PFSK-1 (cell line): Measurements from ENCODE around the gene FAM171A2.

Experiments used
- FOXP2 ChIP-seq: optimal IDR thresholded peaks from 2 replicates; pipeline ENCODE3; 2011; ENCODE audit warnings: borderline replicate concordance, control low read depth, inconsistent platforms; ENCODE audit not compliant: insufficient read depth; ENCODE audit errors: extremely low read length, extremely low read depth
- POLR2AphosphoS5 ChIP-seq: IDR thresholded peaks from 2 replicates; pipeline ENCODE4 v1.6.1; 2012; ENCODE audit warnings: low read depth, mild to moderate bottlenecking, control low read depth, low read length, moderate library complexity
- SIN3A ChIP-seq: IDR thresholded peaks from 2 replicates; pipeline ENCODE4 v1.6.1; 2012; ENCODE audit warnings: mild to moderate bottlenecking, low read length, moderate library complexity, borderline replicate concordance; ENCODE audit not compliant: insufficient read depth
- TAF1 ChIP-seq: IDR thresholded peaks from 2 replicates; pipeline ENCODE4 v1.6.1; 2012; ENCODE audit warnings: low read length, control low read depth, borderline replicate concordance; ENCODE audit not compliant: insufficient read depth
- TF ChIP-seq, protein P1 (sequence below), 2 experiments: IDR thresholded peaks; 2 replicates each; pipeline versions ENCODE4 v1.6.1 to v1.8.0; 2011 to 2012; ENCODE audit warnings: low read depth in 2 of 2, low read length in 2 of 2, control low read depth in 1 of 2, inconsistent platforms in 1 of 2, mild to moderate bottlenecking in 1 of 2, moderate library complexity in 1 of 2; ENCODE audit not compliant: insufficient read depth in 1 of 2

Gene FAM171A2

GRCh38 chr17:44314869-44315661, 48.6 kb downstream of the FAM171A2 start:
- TF ChIP-seq POLR2AphosphoS5 (no peak), FOXP2 (peak; percentile 39), SIN3A (no peak), TAF1 (no peak)
- TF ChIP-seq, protein P1, sequence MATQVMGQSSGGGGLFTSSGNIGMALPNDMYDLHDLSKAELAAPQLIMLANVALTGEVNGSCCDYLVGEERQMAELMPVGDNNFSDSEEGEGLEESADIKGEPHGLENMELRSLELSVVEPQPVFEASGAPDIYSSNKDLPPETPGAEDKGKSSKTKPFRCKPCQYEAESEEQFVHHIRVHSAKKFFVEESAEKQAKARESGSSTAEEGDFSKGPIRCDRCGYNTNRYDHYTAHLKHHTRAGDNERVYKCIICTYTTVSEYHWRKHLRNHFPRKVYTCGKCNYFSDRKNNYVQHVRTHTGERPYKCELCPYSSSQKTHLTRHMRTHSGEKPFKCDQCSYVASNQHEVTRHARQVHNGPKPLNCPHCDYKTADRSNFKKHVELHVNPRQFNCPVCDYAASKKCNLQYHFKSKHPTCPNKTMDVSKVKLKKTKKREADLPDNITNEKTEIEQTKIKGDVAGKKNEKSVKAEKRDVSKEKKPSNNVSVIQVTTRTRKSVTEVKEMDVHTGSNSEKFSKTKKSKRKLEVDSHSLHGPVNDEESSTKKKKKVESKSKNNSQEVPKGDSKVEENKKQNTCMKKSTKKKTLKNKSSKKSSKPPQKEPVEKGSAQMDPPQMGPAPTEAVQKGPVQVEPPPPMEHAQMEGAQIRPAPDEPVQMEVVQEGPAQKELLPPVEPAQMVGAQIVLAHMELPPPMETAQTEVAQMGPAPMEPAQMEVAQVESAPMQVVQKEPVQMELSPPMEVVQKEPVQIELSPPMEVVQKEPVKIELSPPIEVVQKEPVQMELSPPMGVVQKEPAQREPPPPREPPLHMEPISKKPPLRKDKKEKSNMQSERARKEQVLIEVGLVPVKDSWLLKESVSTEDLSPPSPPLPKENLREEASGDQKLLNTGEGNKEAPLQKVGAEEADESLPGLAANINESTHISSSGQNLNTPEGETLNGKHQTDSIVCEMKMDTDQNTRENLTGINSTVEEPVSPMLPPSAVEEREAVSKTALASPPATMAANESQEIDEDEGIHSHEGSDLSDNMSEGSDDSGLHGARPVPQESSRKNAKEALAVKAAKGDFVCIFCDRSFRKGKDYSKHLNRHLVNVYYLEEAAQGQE (IDR thresholded peaks at IDR 0.05; ENCODE audit: insufficient read depth in 1 of 2, low read depth in 2 of 2, low read length in 2 of 2), result no peak

DNA sequence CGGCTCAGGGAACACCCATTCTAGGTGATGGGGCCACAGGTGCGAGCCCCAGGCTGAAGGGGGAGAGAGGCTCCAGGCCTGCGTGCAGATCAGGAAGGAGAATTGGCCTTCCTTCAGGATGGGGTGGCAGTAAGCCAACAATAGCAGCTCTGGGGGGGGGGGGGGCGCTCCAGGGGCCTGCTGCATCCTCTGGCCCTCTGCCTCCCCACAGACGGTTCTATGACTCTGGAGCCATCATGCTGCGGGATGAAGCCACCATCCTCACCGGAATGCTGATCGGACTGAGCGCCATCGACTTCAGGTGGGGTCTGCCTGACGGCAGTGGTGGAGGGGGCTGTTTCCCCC, 49.2 kb downstream of the FAM171A2 start:
- TF ChIP-seq POLR2AphosphoS5 (no peak), FOXP2 (no peak), TAF1 (no peak), SIN3A (no peak)
- TF ChIP-seq, protein P1 (IDR thresholded peaks at IDR 0.05; ENCODE audit: insufficient read depth in 1 of 2, low read depth in 2 of 2, low read length in 2 of 2), result no peak

- TF ChIP-seq POLR2AphosphoS5 (no peak), SIN3A (no peak), TAF1 (no peak), FOXP2 (no peak)
- TF ChIP-seq, protein P1 (IDR thresholded peaks at IDR 0.05; ENCODE audit: insufficient read depth in 1 of 2, low read depth in 2 of 2, low read length in 2 of 2), result no peak
Measured at GRCh38 chr17:44314031-44314430, 49.6 kb downstream of the FAM171A2 start.

DNA sequence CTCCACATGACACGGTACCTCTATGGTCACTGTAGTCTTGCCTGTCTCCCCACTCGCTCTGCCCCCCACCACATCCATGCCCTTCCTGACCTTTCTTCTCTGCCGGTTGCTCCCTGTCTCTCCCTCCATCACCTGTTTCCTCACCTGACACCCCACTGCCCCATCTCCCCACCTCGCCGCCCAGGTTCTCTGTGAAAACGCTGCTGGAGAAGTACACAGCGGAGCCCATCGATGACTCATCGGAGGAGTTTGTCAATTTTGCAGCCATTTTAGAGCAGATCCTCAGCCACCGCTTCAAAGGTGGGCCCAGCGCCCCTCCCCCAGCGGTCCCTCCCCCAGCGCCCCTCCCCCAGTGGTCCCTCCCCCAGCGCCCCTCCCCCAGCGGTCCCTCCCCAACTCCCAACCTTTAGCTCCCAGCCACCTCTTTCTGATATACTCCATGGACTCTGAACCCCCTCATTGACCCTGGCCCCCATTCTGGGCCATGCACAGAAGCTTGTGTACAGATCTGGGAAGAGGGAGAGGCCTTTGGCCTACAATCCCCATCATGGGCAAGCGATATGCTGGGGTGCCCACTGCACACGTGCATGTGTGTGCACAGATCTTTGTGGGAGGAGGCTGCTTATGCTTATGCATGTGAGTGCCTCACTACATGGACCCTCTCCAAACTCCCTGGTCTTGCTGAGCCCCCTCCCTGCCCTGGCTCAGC, 51.1 kb downstream of the FAM171A2 start:
- TF ChIP-seq, protein P1 (IDR thresholded peaks at IDR 0.05; ENCODE audit: insufficient read depth in 1 of 2, low read depth in 2 of 2, low read length in 2 of 2), result no peak
- TF ChIP-seq SIN3A (no peak), TAF1 (no peak), FOXP2 (no peak), POLR2AphosphoS5 (no peak)
